HG03135 (cell line): ENCODE data around the gene DPP6.
"Not testable (repeated sequence)": the region's sequence is repeated elsewhere in the genome, so short reads cannot be mapped to it uniquely, and the experiment has no call there.

Source experiments
- ATAC-seq: cut with Tn5 transposase; IDR thresholded peaks from one replicate; pipeline ENCODE4 v1.9.1; 2021; ENCODE audit warnings: mild to moderate bottlenecking, moderate library complexity; ENCODE audit not compliant: unreplicated experiment

Gene DPP6

GRCh38 chr7:154646126-154647013 lies 594.2 kb downstream of the DPP6 start:
- ATAC-seq = no peak

- no peak for ATAC-seq
Measured at GRCh38 chr7:154647625-154648024, 595.4 kb downstream of the DPP6 start.

- ATAC-seq = no peak
Measured at GRCh38 chr7:154649015-154649414, 596.8 kb downstream of the DPP6 start.

GRCh38 chr7:154649434-154649833 lies 597.2 kb downstream of the DPP6 start:
- ATAC-seq = no peak

GRCh38 chr7:154650275-154650674 lies 598.1 kb downstream of the DPP6 start:
- ATAC-seq = no peak

GRCh38 chr7:154651501-154651900 lies 599.3 kb downstream of the DPP6 start:
- no peak for ATAC-seq

- ATAC-seq = no peak
Measured at GRCh38 chr7:154652564-154652963, 600.4 kb downstream of the DPP6 start.

- no peak for ATAC-seq
Measured at GRCh38 chr7:154653281-154653680, 601.1 kb downstream of the DPP6 start.

- no peak for ATAC-seq
Measured at GRCh38 chr7:154656618-154657017, 604.4 kb downstream of the DPP6 start.

- no peak for ATAC-seq
Measured at GRCh38 chr7:154666768-154667167, 614.6 kb downstream of the DPP6 start.

GRCh38 chr7:154672659-154673415 lies 620.6 kb downstream of the DPP6 start:
- ATAC-seq = no peak

GRCh38 chr7:154674191-154674590 lies 622.0 kb downstream of the DPP6 start:
- no peak for ATAC-seq

- no peak for ATAC-seq
Measured at GRCh38 chr7:154675560-154675959, 623.4 kb downstream of the DPP6 start.

GRCh38 chr7:154676033-154676421 lies 623.8 kb downstream of the DPP6 start:
- ATAC-seq = not testable (repeated sequence)

GRCh38 chr7:154676422-154677073 lies 624.4 kb downstream of the DPP6 start:
- ATAC-seq = no peak

- no peak for ATAC-seq
Measured at GRCh38 chr7:154677454-154677853, 625.3 kb downstream of the DPP6 start.

- not testable (repeated sequence) for ATAC-seq
Measured at GRCh38 chr7:154678001-154678550, 625.9 kb downstream of the DPP6 start.

- ATAC-seq = no peak
Measured at GRCh38 chr7:154679379-154680053, 627.3 kb downstream of the DPP6 start.

- no peak for ATAC-seq
Measured at GRCh38 chr7:154680894-154681659, 628.9 kb downstream of the DPP6 start.

- no peak for ATAC-seq
Measured at GRCh38 chr7:154682003-154682402, 629.8 kb downstream of the DPP6 start.
